CD4-positive, alpha-beta T cell (primary cell): ENCODE results near the gene COG5. TPM values are rescaled to one million over a fixed set of nuclear protein-coding genes. Genes with fewer than 3 reads are reported as not detected.

Experiments used
- ATAC-seq: fragments of 200-7000 bp; cut with Tn5 transposase; one replicate; pipeline ENCODE4 v1.10.0; 2022; ENCODE audit warnings: mild to moderate bottlenecking; ENCODE audit not compliant: poor library complexity
- CTCF ChIA-PET: fragments of 350-600 bp; sonication (Branson Sonifier 250); formaldehyde crosslinking; loops from one replicate; lab custom pipeline; 2021; ENCODE audit warnings: antibody characterized with exemption, inconsistent platforms; lab: Charles Lee
- POLR2A ChIA-PET: fragments of 350-600 bp; sonication (Branson Sonifier 250); formaldehyde crosslinking; loops from one replicate; lab custom pipeline; 2021; ENCODE audit warnings: antibody characterized with exemption, inconsistent platforms; lab: Charles Lee
- DNase-seq, 14 experiments: peaks; one replicate each; pipeline ENCODE4 v3.0.0-alpha.2; 2013 to 2020; ENCODE audit warnings: mixed read lengths in 2 of 14
- H3K27ac ChIP-seq, 2 donors: one replicate each; pipeline versions ENCODE4 v1.5.1 to v1.7.0; 2013; ENCODE audit warnings: low read length in 2 of 2, low read depth in 1 of 2, mild to moderate bottlenecking in 1 of 2
- H3K27me3 ChIP-seq, 2 experiments: 1 replicate in 1 of 2; 2 replicates in 1 of 2; pipeline versions ENCODE4 v1.6.1 to v1.7.0; 2013; ENCODE audit warnings: low read length in 2 of 2, control low read depth in 1 of 2, mild to moderate bottlenecking in 1 of 2, moderate library complexity in 1 of 2; ENCODE audit not compliant: insufficient read depth in 2 of 2, control insufficient read depth in 1 of 2
- H3K36me3 ChIP-seq: one replicate; pipeline ENCODE4 v1.6.1; 2013; ENCODE audit warnings: low read length, control low read depth; ENCODE audit not compliant: insufficient read depth
- H3K4me1 ChIP-seq: one replicate; pipeline ENCODE4 v1.6.1; 2013; ENCODE audit warnings: low read length, control low read depth; ENCODE audit not compliant: insufficient read depth
- H3K4me3 ChIP-seq: one replicate; pipeline ENCODE4 v1.5.1; 2013; ENCODE audit warnings: mild to moderate bottlenecking, low read length, moderate library complexity
- H3K9me3 ChIP-seq, 2 experiments: 1 replicate in 1 of 2; 2 replicates in 1 of 2; pipeline versions ENCODE4 v1.6.1 to v1.7.0; 2013; ENCODE audit warnings: low read length in 2 of 2, mild to moderate bottlenecking in 2 of 2, control low read depth in 1 of 2, moderate library complexity in 1 of 2; ENCODE audit not compliant: control insufficient read depth in 1 of 2, insufficient read depth in 1 of 2
- H3K27ac Mint-ChIP-seq: one replicate; pipeline ENCODE4 v1.8.0; 2020; ENCODE audit warnings: mixed read lengths
- H3K27me3 Mint-ChIP-seq: one replicate; pipeline ENCODE4 v1.8.0; 2021; ENCODE audit warnings: mixed read lengths
- H3K36me3 Mint-ChIP-seq: one replicate; pipeline ENCODE4 v1.8.0; 2021; ENCODE audit warnings: low read depth, mixed read lengths
- H3K4me1 Mint-ChIP-seq: one replicate; pipeline ENCODE4 v1.8.0; 2021; ENCODE audit warnings: low read depth, mixed read lengths
- H3K4me3 Mint-ChIP-seq: one replicate; pipeline ENCODE4 v1.8.0; 2020; ENCODE audit warnings: mild to moderate bottlenecking, mixed read lengths
- H3K9me3 Mint-ChIP-seq: one replicate; pipeline ENCODE4 v1.8.0; 2020; ENCODE audit warnings: mixed read lengths
- intact Hi-C, 2 experiments: fragments of 100-400 bp; cut with DNase I in 1 of 2; cut with micrococcal nuclease in 1 of 2; formaldehyde crosslinking; loops; one replicate each; pipeline versions ENCODE4 v1.15.1 to v1.9.0; 2023 to 2025; cut with DNase I, micrococcal nuclease
- total RNA-seq, 174 experiments: library from RNA in 2 of 174; stranded (reverse) in 2 of 174; gene quantifications; one replicate each; pipeline ENCODE4 v1.2.3 and lab custom pipeline; 2021 to 2026
- TF ChIP-seq, protein P1 (sequence below): fragments of 200-600 bp; IDR thresholded peaks from one replicate; pipeline ENCODE4 v1.8.0; 2022; ENCODE audit warnings: antibody characterized with exemption, mild to moderate bottlenecking

The COG5 gene
- total RNA-seq, 2 experiments from 2014 or later: 43.4 to 44.5 TPM

DNA sequence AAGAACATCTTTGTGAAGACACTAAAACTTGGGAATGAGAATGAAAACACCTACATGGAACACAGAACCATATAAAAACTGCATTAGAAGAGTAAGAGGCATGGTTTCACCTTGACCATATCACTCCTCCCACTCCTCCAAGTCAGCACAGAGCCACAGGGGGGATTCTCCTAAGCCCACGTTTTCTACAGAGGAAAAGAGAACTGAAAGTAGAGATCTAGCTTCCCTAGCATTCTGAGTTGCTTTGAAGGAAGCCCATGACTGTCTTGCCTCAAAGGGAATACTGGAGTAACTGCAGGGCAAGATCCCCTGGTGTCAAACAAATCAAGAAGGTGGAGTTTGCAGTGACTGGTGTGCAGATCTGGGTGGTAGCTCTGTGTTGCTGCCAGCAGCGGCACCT lies 351.0 kb downstream of the COG5 start:
- Mint-ChIP-seq H3K36me3 (peaks cover 87% of the 10 kb centered on the region), H3K9me3 (peaks cover 7% of the 10 kb centered on the region), H3K4me1 (no peaks in the 10 kb centered on the region), H3K27me3 (no peaks in the 10 kb centered on the region), H3K27ac (no peak overlapping the region), H3K4me3 (no peak overlapping the region)
- Histone ChIP-seq H3K27me3 (no peaks in the 10 kb centered on the region), H3K4me1 (no peaks in the 10 kb centered on the region), H3K27ac (no peak overlapping the region), H3K4me3 (no peak overlapping the region), H3K36me3 (peaks cover 30% of the 10 kb centered on the region), H3K9me3 (peaks cover 3 to 16% of the 10 kb centered on the region in 2 experiments)
- no peak for DNase-seq
- TF ChIP-seq, protein P1, sequence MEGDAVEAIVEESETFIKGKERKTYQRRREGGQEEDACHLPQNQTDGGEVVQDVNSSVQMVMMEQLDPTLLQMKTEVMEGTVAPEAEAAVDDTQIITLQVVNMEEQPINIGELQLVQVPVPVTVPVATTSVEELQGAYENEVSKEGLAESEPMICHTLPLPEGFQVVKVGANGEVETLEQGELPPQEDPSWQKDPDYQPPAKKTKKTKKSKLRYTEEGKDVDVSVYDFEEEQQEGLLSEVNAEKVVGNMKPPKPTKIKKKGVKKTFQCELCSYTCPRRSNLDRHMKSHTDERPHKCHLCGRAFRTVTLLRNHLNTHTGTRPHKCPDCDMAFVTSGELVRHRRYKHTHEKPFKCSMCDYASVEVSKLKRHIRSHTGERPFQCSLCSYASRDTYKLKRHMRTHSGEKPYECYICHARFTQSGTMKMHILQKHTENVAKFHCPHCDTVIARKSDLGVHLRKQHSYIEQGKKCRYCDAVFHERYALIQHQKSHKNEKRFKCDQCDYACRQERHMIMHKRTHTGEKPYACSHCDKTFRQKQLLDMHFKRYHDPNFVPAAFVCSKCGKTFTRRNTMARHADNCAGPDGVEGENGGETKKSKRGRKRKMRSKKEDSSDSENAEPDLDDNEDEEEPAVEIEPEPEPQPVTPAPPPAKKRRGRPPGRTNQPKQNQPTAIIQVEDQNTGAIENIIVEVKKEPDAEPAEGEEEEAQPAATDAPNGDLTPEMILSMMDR: no peak
- CTCF ChIA-PET: no interaction called here
- intact Hi-C loops: no loop called here
- POLR2A ChIA-PET: interaction anchor here (2.7 kb wide), 1 partner anchor 44 kb away, joined by 12 read pairs; the partner anchor contains the start of gene HBP1
- ATAC-seq: no peak

GRCh38 chr7:107210400-107210799 lies 353.3 kb downstream of the COG5 start:
- no peaks in the 10 kb centered on the region for H3K27me3 Mint-ChIP-seq
- no peaks in the 10 kb centered on the region for H3K4me1 ChIP-seq
- no peaks in the 10 kb centered on the region for H3K4me1 Mint-ChIP-seq
- H3K27me3 ChIP-seq: no peaks in the 10 kb centered on the region
- TF ChIP-seq, protein P1: no peak
- H3K36me3 Mint-ChIP-seq: peaks cover 90% of the 10 kb centered on the region
- H3K27ac ChIP-seq: no peak overlapping the region
- ATAC-seq (no peak), DNase-seq (no peak)
- H3K9me3 ChIP-seq: peaks cover 3 to 11% of the 10 kb centered on the region in 2 experiments
- ChIA-PET CTCF (no interaction called here), POLR2A (no interaction called here)
- peaks cover 2% of the 10 kb centered on the region for H3K9me3 Mint-ChIP-seq
- H3K27ac Mint-ChIP-seq: no peak overlapping the region
- H3K4me3 Mint-ChIP-seq: no peak overlapping the region
- H3K36me3 ChIP-seq: peaks cover 48% of the 10 kb centered on the region
- H3K4me3 ChIP-seq: no peak overlapping the region
- intact Hi-C loops: no loop called here

GRCh38 chr7:107209565-107209964 lies 354.2 kb downstream of the COG5 start:
- intact Hi-C loops: loop anchor here in 1 of 2 experiments (10.0 kb wide), 1 partner anchor 665 kb away; no protein-coding TSS in a partner anchor
- peak overlapping the region; percentile 3 for H3K27ac Mint-ChIP-seq
- ATAC-seq: no peak
- Histone ChIP-seq H3K27ac (no peak overlapping the region), H3K4me1 (no peaks in the 10 kb centered on the region), H3K9me3 (peaks cover 2 to 7% of the 10 kb centered on the region in 2 experiments), H3K36me3 (peaks cover 56% of the 10 kb centered on the region), H3K27me3 (no peaks in the 10 kb centered on the region), H3K4me3 (no peak overlapping the region)
- POLR2A ChIA-PET: interaction anchor here (5.2 kb wide), 1 partner anchor 40 kb away, joined by 21 read pairs; the partner anchor contains the start of gene HBP1
- H3K36me3 Mint-ChIP-seq: peaks cover 91% of the 10 kb centered on the region
- H3K4me3 Mint-ChIP-seq: no peak overlapping the region
- CTCF ChIA-PET: interaction anchor here (1.2 kb wide), 1 partner anchor 13 kb away, joined by 3 read pairs; no protein-coding TSS in a partner anchor
- no peaks in the 10 kb centered on the region for H3K4me1 Mint-ChIP-seq
- DNase-seq: no peak
- no peaks in the 10 kb centered on the region for H3K9me3 Mint-ChIP-seq
- no peaks in the 10 kb centered on the region for H3K27me3 Mint-ChIP-seq
- TF ChIP-seq, protein P1: no peak
